C4-2B (cell line): ENCODE data around the gene RIPOR3.

Source experiments
- ZFX ChIP-seq: fragments of 450-650 bp; IDR thresholded peaks from 2 replicates; pipeline ENCODE4 v1.6.1; 2017
- TF ChIP-seq, protein P1 (sequence below): fragments of 450-650 bp; conservative IDR thresholded peaks from 2 replicates; pipeline ENCODE4 v1.5.1; 2017; ENCODE audit warnings: mild to moderate bottlenecking

DNA sequence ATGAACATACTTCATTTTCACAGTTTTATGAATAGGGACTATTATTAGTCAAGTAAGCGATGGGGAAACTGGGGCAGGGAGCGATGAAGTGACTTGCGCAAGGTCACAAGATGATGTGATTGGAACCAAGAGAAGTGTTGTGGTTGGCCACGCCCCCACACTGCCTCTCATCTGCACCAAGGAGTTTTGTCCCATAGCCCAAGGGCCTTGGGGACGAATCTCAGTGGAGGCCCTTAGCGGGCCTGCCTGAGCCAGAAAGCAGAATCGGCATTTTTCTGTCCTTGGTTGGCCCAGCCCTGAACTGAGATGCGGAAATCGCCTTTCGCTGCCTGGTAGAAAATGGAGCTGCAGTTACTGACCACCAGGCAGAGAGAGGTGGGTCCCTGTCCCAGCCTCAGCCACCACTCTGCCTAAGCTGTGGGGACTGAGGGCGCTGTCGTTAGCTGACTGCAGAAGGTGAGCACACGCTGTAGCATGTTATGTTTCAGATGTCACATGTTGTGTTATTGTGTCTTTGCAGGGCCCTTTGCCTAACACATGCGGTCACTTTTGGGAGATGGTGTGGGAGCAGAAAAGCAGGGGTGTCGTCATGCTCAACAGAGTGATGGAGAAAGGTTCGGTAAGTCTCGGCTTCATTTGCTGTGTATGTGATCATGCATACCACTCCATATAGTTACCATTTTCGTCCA, 123.3 kb downstream of the RIPOR3 start:
- TF ChIP-seq, protein P1, sequence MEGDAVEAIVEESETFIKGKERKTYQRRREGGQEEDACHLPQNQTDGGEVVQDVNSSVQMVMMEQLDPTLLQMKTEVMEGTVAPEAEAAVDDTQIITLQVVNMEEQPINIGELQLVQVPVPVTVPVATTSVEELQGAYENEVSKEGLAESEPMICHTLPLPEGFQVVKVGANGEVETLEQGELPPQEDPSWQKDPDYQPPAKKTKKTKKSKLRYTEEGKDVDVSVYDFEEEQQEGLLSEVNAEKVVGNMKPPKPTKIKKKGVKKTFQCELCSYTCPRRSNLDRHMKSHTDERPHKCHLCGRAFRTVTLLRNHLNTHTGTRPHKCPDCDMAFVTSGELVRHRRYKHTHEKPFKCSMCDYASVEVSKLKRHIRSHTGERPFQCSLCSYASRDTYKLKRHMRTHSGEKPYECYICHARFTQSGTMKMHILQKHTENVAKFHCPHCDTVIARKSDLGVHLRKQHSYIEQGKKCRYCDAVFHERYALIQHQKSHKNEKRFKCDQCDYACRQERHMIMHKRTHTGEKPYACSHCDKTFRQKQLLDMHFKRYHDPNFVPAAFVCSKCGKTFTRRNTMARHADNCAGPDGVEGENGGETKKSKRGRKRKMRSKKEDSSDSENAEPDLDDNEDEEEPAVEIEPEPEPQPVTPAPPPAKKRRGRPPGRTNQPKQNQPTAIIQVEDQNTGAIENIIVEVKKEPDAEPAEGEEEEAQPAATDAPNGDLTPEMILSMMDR, result no peak
- no peak for TF ChIP-seq ZFX
